GOT3 (cell line): ENCODE data around the gene NTM.

Experiments
- DNase-seq: peaks from one replicate; lab custom pipeline; 2025; ENCODE audit warnings: mixed read lengths; lab: John Stamatoyannopoulos, UW

The NTM gene

DNA sequence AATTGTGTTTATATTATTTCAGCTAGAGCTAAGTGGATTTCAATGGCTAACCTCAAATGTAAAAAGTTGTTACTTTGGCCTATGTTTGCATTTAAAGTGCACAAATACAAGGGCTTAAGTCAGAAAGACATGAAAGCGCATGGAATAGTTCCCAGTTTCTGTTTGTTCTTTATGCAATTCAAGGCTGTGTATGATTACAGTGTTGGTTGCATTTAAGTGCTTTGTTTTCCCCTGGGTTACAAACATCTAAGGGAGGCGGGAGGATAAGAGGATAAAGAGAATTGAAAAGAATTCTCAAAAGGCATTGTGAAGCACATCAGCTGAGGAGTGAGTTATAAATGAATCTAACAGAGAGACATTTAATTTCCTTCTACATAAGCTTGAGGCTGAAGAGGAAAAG lies 453.4 kb downstream of the NTM start:
- no peak for DNase-seq

DNA sequence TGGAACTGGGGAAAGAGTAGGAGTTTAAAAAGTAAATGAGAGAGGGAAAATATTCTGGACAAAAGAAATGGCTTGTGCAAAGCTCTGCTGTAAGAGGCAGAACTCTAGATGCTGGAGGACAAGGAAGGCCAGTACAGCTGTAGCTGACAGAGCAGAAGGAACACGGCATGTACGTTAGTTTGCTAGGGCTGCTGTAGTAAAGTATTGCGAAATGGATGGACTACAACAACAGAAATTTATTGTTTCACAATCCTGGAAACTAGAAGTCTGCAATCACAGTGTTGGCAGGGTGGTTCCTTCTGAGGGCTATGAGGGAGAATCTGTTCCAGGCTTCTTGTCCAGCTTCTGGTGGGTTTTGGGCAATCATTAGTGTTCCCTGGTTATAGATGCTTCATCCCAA lies 454.4 kb downstream of the NTM start:
- DNase-seq = no peak

DNA sequence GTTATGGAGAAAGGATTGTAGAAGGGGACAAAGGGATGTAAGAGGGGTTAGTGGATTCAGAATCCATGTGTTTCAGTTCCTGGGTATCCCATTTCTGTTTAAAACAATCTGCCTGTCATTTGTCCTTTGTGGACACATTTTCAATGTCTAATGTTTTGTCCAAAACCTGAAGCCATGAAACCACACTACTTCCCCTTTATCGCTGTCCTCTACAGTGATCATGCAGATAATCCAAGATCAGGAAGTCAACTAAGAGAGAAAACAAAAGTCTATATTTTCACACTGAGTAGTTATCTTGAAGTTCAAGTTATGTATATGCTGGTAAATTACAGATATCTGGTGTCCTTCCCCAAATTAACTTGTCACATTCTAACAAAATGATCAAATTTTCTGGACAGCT lies 457.0 kb downstream of the NTM start:
- DNase-seq = no peak

DNA sequence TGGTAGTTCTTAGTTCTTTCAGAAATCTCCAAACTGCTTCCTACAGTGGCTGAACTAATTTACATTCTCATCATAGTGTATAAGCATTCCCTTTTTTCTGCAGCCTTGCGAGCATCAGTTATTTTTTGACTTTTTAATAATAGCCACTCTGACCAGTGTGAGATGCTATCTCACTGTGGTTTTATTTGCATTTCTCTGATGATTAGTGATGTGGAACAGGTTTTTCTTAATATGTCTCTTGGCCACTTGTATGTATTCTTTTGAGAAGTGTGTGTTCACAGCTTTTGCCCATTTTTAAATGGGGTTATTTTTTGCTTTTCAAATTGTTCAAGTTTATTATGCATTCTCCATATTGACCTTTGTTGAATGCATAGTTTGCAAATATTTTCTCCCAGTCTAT lies 459.3 kb downstream of the NTM start:
- DNase-seq = no peak

DNA sequence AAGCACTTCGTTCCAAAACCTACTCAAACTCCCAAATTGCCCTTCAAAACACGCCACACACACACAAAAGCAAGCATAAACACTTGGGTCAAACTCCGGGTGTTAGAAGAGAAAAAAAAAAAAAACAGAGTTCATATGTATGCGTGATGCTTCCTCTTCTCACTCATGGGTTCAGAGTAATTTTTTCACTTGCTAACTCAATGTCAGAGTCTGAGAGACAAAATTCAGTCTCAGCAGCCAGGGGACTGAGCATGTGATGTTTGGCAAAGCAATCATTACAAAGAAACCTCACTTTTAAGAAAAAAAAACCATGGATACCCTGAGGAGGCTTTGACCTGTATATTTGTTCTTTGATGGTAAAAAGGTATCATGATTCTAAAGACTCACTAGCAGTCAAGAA lies 461.7 kb downstream of the NTM start:
- no peak for DNase-seq

DNA sequence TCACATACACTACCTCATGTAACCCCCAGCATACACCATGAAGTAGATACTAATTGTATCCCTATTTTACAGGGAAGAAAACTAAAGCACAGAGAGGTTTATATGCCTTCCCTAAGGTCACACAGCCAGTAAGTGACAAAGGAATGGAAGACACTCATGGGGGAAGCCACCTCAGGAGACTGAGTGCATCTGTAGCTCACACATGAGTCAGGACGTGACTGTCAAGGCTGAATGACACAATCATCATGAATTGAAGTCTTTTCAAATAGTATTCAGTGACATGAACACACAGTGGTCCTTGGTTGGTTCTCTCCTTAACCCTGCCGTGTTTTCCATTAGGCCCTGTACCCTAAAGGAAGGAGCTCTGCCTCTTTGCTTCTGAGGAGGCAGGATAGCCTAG lies 463.0 kb downstream of the NTM start:
- no peak for DNase-seq

DNA sequence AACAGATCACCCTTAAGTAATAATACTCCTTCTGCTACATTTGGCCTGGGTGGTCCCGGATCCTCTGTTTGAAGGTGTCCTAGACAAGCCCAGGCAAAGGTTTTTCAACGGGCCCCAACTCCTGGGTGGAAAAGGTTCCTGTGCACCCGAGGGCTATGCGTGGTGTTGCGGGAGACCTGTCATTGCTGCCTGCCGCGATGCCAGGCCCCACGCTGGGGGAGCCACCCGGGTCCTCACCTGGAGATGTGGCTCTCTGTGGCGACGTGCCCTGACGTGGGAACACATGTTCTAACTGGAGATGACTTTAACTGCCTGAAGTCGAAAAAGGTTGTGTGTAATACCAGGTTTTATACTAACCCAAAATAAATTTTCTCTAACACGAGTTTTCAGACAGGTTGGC lies 467.1 kb downstream of the NTM start:
- DNase-seq = no peak

DNA sequence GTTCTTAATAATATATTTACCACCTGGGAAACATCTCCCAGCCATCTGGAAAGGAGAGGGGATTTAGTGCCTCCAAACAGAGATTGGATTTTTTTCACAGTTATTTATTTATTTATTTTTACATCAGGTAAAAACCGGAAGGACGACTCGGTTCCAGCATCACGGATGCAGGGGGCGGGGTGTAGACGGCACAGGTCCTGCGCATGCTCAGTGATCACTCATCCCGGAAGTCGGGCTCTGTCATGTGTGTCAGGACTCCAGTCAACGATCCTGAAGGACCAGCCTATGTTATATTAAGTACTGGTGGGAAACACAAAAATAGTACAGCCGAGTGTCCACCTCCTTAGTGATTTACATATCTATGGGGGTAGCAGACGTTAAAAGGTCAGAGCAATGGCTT lies 467.6 kb downstream of the NTM start:
- no peak for DNase-seq

DNA sequence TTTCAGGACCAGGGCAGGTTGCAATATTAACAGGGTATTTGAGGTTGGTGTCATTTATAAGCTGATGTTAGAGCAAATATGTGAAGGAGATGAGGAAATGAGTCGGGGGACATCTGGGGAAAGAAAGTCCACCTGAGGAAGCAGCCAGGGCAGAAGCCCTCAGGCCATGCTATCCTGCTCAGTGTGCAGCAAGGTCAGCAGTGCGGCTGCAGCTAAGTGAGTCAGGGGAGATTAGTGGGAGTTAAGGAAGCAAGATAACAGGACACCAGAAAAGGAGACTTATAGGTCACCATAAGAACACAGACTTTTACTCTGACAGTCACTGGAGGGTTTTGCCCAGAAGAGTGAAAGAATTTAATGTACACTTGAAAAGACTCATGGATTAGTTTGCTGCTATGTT lies 468.9 kb downstream of the NTM start:
- no peak for DNase-seq

DNA sequence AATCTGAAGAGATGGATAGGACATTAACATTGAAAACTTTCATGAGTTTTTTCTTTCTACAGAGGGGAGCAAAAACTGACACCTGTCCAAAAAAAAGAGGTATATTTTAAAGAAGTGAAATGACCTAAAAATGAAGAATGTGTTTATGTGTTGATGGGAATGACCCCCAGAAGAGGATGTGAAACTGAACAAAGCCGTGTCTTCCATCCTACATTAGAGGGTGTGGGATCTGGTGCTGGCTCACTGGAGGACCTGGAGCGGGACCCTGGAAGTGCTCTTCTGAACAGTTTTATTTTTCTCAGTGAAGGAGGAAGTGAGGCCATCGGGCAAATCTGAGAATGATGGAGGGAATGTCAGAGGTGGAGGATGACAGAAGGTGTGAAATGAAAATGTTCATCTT lies 470.1 kb downstream of the NTM start:
- no peak for DNase-seq

DNA sequence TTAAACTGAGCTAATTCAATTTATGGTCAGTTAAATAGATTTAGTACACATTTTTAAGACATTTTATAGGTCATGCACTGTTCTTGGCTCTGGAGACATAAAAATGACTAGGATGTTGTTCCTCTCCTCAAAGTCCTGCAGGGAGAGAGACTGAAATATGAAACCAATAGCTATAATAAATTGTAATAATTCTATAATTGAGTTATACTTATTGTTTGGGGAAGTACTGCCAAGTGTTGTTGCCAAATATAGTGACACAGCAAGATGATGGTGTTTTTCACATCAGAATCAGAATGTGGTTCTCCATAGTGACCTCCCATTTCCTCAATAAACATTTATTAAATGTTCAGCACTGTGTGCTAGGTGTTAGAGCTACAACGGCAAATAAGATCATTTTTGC lies 470.6 kb downstream of the NTM start:
- no peak for DNase-seq

DNA sequence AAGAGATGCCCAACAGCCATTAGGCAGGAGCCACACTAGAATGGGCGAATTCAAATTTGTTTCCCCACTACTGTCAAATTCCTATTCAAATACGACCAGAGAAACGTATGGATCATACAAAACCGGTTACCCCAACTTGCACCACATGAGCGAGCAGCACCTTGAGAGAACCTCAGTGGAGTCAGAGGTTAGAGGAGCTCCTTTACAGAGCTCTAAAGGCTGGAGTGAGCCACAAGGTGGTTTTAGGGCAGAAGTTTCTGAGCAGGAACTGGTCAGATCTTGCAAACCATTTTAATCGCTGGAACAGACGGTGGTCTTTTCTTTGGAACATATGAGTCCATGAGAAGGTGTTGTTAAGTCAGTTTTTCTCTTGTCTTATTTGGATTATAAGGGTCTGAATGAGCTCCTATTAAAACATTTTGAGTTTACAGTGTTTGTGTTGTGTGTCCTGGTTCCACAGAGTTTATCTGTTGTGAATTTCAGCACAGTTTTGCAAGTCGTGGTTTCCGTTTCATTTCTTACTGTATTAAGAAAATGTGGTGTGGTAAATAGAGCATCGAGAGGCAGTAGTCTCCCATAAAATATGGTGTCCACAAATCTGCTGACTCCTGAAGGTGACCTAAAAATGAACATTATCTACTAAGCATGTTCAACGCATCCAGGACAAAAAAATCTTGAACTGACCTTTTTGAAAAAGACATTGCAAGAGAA lies 471.7 kb downstream of the NTM start:
- no peak for DNase-seq

DNA sequence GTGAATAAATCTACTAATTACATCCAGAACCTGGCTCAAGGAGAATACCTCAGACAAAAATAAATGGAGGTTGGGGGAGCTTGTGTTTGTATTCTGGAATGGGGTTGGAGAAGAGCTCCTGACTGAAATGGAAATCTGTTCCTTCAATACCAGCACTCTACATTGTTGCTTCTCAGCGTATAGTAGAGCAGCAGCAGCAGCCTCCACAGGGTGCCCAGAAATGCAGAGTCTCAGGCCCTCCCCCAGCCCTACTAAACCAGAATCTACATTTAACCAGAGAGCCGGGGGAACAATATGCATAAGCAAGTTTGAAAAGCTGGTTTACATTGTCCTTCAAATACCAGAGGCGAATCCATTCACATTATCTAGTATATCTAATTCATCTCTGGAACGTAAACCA lies 474.8 kb downstream of the NTM start:
- DNase-seq = no peak

DNA sequence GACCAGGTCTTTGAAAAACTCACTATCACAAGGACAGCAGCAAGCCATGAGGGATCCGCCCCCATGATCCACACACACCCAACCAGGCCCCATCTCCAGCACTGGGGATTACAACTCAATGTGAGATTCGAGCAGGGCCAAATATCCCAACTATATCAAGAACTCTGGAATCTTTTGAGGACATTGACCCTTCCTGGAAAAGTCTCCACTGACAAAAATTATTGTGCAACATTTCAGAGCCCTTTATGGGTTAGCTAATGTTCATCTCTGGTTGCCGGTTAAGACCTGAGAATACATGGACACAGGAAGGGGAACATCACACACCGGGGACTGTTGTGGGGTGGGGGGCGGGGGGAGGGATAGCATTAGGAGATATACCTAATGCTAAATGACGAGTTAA lies 479.1 kb downstream of the NTM start:
- DNase-seq = no peak

DNA sequence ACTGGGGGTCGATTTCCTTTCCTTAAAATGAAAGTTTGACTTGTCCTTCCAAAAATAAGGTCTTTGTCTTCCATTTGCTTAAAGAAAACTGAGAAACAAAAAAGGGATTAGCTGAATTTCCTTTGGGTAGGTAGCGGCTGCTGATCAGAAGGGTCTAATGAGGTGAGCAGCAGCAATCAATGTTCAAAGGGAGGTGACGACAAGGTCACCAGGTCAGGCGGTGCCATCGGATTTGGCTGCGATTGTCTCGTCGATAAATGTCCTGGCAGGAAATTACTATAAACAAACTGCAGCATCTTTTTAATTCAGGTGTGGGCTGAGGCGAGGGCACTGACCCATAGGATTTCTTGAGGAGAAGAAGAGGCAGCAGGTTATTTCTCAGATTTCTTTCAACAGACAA lies 480.1 kb downstream of the NTM start:
- DNase-seq = no peak

DNA sequence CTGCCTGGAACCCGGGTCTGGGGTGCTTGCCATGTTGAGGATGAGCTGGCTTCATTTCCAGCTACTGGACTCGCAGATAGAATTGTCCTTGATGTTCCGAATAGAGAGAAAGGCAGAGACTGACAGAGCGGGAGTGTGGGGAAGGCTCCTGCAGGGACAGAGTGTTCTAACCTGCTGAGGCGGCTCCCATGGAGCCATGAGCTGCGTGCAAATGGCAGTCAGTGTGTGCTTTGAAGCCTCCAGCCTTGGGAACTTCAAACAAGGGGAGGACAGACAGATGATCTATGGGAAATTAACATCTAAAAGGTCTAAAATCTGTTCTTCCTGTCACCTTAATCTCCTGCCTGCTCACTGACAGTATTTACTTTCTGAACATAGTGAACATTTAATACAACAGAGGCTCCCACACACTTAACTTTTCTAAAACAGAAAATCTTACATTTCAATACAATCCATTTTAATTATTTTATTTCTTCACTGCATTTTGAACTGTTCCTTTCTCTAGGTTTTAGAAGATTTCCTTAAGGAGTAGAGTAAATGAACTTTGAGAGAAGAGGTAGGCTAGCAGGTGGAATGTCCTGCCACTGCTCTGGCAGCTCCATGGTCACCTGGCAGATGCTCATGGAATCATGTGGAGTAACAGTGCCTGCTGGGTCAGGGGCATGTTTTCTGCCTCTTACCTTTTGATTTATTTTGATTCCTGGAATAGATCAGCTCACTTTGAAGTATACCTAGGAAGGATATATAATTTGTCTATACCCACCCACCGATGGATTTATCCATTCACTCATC lies 481.7 kb downstream of the NTM start:
- DNase-seq = no peak

DNA sequence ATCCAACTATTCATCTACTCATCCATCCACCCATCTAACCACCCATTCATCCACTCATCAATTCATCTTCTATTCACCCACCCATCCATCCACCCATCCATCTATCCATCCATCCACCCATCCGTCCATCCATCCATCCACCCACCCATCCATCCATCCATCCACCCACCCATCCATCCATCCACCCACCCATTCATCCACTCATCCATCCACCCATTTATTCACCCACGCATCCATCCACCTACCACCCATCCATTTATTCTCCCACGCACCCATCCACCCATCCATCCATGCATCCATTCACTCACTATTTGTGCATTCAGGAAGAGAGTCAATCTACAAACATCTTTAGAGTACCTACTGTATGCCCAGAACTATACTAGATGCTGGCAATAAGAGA lies 482.3 kb downstream of the NTM start:
- no peak for DNase-seq

DNA sequence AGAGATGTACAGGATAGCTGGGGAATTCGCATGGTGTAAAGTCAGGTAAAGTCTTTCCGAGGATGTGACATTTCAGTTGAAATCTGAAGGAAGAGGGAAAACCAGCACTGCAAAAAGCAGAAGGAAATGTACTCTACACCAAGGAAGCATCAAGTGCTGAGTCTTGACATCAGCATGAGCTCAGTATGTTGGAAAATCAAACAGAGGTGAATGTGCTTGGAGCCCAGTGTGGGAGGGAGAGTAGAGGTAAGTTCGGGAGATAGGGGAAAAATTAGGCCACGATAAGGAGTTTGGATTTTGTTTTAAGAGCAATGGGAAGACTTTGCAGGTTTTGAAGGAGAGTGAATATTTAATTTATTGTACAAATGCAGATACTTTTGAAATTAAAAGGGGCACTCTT lies 484.0 kb downstream of the NTM start:
- no peak for DNase-seq

DNA sequence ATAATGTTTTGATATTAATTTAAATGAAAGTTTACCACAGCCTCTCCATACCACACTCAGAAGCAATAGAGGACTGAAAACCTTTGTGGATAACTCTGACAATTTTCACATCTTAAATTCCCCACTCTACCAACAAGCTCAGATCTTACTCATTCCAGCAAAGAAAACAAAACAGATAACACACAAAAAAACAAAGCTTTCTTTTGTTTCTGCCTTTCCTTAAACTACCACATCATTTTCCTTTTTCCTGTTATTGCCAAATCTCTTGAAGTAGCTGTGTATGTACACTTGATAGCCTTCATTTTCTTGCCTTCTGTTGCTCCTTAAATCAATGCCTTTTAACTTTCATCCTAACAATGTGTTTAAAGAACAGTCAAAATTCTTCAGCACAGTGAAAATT lies 484.9 kb downstream of the NTM start:
- no peak for DNase-seq

DNA sequence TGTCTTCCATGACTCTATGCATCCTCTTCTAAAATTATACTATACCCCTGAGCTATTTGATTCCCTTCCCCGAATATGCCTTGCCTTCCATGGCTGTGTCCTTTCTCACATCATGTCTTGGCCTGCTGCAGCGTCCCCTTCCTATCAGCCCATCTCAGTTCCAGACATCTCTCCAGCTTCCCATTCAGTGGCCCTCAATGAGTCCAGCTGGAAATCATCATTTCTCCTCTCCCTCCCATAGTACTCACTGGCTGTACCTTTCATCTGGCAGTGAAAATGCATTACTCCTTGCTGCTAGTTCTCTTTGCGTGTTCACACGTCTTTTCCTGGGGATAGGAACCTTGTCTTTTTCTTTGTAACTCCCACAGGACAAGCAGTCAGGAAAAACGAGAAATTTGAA lies 486.8 kb downstream of the NTM start:
- DNase-seq = no peak

DNA sequence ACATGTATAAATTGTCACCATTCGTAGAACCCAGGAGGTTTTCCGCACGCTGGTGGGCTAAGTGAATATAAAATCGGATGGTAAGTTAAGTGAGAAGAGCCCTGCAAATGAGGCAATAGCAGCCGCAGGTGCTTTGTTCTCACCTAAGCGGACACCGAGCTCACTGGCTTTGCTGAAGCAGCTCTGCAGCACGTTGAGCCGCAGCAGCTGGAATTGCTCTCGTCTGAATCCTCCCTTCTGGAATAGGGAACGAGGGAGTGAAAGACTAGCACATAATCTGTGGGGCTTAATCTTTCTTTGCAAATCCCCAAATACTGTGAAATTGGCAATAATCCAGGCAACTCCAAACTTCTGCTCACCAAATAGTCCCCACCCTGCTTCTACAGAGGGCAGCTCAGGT lies 488.1 kb downstream of the NTM start:
- DNase-seq = no peak

DNA sequence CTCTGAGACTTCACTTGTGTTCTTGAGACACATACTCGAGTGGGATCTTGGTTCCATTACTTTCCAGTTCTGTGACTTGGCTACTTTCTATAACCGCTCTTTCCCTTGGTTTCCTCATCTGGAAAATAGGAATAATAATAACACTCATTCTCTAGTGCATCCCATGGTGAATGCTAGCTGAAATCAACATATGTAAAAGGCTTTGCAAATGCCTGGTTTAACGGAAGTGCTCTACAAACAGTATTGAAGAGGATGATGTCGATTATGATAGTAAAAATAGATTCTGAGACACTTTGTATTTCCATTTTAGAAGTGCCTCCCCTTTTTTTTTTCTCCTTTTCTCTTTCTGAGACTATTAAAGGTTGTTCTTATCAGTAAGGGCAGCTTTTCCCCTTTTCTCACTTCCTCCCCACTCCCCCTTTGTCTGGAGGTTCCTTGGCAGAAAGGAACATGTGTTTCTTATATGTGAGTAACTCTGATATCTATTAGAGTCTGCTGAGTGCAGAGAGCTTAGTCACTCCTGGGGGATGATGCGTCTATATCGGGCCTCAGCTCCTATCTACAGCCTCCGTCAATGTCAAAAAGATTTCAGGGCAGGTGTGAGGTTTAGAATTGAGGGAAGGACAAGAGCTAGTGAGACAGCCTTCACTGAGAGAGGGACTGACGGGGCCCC lies 489.3 kb downstream of the NTM start:
- no peak for DNase-seq

DNA sequence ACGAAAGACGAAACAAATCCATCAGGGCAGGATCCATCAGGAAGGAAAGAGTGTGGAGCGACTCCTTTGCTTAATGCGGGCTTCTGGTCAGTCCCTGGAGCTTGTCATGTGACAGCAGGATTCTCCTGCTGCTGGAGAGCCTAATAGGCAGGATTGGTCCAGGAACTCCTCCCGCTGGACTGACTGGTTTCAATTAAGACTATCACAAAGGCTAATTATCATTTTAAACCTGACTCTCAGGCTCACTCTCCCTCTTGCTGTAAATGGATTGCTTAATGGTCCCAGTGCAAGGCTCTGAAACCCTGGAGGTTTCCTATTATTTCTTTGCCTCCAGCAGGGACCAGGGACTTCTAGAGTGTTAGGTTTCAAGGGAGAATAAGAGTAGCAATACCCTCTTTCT lies 493.8 kb downstream of the NTM start:
- DNase-seq = no peak
